BE2C (cell line): ENCODE results near the gene PLXNC1.
"Not testable (repeated sequence)": the region's sequence is repeated elsewhere in the genome, so short reads cannot be mapped to it uniquely, and the experiment has no call there.

Experiments
- DNase-seq: peaks from one replicate; pipeline ENCODE4 v3.0.0-alpha.2; 2020
- H3K27me3 ChIP-seq: fragments of 250-450 bp; sonication (Bioruptor Pico); 2 replicates; pipeline ENCODE4 v1.5.1; 2020; ENCODE audit warnings: mild to moderate bottlenecking
- H3K36me3 ChIP-seq: fragments of 250-450 bp; sonication (Bioruptor Pico); 2 replicates; pipeline ENCODE4 v1.5.1; 2020; ENCODE audit warnings: mild to moderate bottlenecking
- H3K4me1 ChIP-seq: fragments of 250-450 bp; sonication (Bioruptor Pico); 2 replicates; pipeline ENCODE4 v1.5.1; 2020
- H3K4me3 ChIP-seq: 2 replicates; pipeline ENCODE4 v1.5.1; 2011; ENCODE audit warnings: low read depth, low read length
- H3K9me3 ChIP-seq: fragments of 250-450 bp; sonication (Bioruptor Pico); 2 replicates; pipeline ENCODE4 v1.5.1; 2020
- TF ChIP-seq, protein P1 (sequence below): IDR thresholded peaks from 2 replicates; pipeline ENCODE4 v1.5.1; 2012; ENCODE audit warnings: mild to moderate bottlenecking, low read depth, low read length

The PLXNC1 gene

DNA sequence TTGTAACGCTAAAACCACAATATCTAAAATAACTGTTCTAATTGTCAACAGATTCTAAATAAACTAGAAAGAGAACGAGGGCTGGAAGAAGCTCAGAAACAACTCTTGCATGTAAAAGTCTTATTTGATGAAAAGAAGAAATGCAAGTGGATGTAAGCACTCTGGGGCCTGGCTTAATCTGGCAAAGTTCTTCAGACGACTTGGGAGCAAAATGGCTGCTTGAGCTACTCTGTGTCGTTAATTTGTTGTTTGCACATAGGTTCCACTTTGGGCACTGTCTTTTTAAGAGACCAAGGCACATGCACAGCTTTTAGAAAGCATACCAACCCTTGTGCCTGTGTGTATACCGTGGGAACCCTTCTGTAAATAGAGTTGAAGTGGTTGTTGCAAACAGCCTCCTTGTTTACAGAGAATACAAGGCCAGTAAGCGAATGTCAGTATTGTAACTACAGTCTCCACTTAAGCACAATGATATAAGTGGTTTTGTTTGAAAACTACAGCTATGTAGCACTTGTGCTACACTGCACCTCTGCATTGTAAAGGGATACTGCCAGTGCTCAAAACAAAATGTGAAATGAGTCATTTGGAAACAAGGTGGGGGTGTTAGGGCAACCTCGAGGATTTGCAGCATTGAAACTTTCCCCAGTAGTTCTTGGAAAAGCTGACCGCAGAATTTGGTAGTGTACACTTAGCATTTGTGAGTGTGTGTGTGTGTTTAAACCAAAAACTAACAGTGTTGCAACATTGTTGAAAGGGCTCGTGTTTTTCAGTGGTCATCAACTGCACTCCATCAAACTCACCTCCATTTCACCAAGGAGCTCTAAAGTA is 157.0 kb downstream of the PLXNC1 start:
- no peaks in the 10 kb centered on the region for H3K27me3 ChIP-seq
- H3K4me3 ChIP-seq: no peak overlapping the region
- H3K9me3 ChIP-seq: no peaks in the 10 kb centered on the region
- H3K36me3 ChIP-seq: peaks cover 11% of the 10 kb centered on the region; the same call in 1 of the 2 replicates
- H3K4me1 ChIP-seq: no peaks in the 10 kb centered on the region
- TF ChIP-seq, protein P1, sequence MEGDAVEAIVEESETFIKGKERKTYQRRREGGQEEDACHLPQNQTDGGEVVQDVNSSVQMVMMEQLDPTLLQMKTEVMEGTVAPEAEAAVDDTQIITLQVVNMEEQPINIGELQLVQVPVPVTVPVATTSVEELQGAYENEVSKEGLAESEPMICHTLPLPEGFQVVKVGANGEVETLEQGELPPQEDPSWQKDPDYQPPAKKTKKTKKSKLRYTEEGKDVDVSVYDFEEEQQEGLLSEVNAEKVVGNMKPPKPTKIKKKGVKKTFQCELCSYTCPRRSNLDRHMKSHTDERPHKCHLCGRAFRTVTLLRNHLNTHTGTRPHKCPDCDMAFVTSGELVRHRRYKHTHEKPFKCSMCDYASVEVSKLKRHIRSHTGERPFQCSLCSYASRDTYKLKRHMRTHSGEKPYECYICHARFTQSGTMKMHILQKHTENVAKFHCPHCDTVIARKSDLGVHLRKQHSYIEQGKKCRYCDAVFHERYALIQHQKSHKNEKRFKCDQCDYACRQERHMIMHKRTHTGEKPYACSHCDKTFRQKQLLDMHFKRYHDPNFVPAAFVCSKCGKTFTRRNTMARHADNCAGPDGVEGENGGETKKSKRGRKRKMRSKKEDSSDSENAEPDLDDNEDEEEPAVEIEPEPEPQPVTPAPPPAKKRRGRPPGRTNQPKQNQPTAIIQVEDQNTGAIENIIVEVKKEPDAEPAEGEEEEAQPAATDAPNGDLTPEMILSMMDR: no peak
- DNase-seq: no peak

DNA sequence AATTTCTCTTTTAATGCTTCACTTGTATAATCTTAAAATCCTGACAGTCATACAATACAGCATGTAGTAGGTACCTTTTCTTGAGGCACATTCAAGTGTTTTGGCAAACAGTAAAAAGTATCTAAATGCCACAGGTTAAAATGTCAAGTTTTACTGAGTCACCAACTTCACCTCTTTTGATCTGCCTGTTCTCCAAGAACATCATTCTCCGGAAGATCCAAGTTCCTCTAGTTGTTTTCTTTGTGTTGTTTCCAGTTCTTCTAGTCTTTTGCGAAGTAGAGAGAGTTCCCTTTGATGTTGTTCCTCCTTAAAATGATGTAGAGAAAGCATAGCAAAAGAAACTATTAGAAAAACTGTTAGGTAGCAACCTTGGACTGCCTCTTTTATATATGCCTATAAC is 160.2 kb downstream of the PLXNC1 start:
- no peaks in the 10 kb centered on the region for H3K4me1 ChIP-seq
- H3K36me3 ChIP-seq: peaks cover 11% of the 10 kb centered on the region; the same call in 1 of the 2 replicates
- H3K27me3 ChIP-seq: no peaks in the 10 kb centered on the region
- no peak for DNase-seq
- TF ChIP-seq, protein P1: no peak
- no peak overlapping the region for H3K4me3 ChIP-seq
- no peaks in the 10 kb centered on the region for H3K9me3 ChIP-seq

- no peak for DNase-seq
- no peaks in the 10 kb centered on the region for H3K9me3 ChIP-seq
- H3K36me3 ChIP-seq: peaks cover 11% of the 10 kb centered on the region; the same call in 1 of the 2 replicates
- H3K27me3 ChIP-seq: no peaks in the 10 kb centered on the region
- TF ChIP-seq, protein P1: no peak
- H3K4me3 ChIP-seq: no peak overlapping the region
- H3K4me1 ChIP-seq: no peaks in the 10 kb centered on the region
These were observed 161.0 kb downstream of the PLXNC1 start for GRCh38 chr12:94309373-94309772.

DNA sequence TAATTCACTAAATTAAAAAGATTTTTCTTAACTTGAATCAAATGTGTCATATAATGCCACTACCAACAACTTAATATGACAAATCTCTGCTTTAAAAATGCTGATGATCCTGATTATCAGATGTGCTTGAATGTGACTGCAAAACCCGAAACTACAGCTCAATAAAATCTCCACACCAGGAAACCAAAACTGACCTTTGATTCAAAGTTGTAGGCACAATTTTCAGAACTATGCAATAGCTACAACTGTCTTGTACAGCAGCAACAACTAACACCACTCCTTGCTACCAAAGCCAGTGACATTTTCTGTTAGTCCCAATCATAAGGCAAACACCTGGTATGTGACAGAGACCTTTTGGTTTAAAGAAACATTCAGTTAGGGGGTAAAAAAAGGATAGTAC is 164.0 kb downstream of the PLXNC1 start:
- TF ChIP-seq, protein P1: no peak
- no peaks in the 10 kb centered on the region for H3K27me3 ChIP-seq
- no peaks in the 10 kb centered on the region for H3K36me3 ChIP-seq
- H3K9me3 ChIP-seq: no peaks in the 10 kb centered on the region
- H3K4me1 ChIP-seq: no peaks in the 10 kb centered on the region
- H3K4me3 ChIP-seq: no peak overlapping the region
- DNase-seq: no peak

DNA sequence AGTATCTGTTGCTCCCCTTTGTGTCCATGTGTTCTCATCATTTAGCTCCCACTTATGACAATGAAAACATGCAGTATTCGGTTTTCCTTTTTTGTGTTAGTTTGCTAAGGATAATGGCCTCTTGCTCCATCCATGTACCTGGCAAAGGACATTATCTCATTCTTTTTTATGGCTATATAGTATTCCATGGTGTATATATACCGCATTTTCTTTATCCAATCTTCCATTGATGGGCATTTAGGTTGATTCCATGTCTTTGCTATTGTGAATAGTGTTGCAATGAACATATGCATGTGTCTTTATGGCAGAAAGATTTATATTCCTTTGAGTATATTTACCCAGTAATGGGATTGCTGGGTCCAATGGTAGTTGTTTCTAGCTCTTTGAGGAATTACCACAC is 168.2 kb downstream of the PLXNC1 start:
- not testable (repeated sequence) for H3K9me3 ChIP-seq, H3K27me3 ChIP-seq, H3K36me3 ChIP-seq, DNase-seq, H3K4me3 ChIP-seq, H3K4me1 ChIP-seq

DNA sequence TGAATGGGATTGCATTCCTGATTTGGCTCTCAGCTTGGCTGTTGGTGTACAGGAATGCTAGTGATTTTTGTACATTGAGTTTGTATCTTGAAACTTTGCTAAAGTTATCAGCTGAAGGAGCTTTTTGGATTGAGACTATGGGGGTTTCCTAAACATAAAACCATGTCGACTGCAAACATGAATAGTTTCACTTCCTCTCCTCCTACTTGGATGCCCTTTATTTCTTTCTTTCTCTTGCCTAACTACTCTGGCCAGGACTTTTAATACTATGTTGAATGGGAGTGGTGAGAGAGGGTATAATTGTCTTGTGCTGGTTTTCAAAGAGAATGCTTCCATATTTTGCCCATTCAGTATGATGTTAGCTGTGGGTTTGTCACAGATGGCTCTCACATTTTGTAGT is 169.8 kb downstream of the PLXNC1 start:
- Histone ChIP-seq H3K9me3 (no peaks in the 10 kb centered on the region), H3K4me3 (no peak overlapping the region), H3K36me3 (peaks cover 5% of the 10 kb centered on the region), H3K4me1 (no peaks in the 10 kb centered on the region), H3K27me3 (no peaks in the 10 kb centered on the region)
- DNase-seq: no peak
- TF ChIP-seq, protein P1: no peak
